Measurements from ENCODE around the gene TUBGCP3.

DNA sequence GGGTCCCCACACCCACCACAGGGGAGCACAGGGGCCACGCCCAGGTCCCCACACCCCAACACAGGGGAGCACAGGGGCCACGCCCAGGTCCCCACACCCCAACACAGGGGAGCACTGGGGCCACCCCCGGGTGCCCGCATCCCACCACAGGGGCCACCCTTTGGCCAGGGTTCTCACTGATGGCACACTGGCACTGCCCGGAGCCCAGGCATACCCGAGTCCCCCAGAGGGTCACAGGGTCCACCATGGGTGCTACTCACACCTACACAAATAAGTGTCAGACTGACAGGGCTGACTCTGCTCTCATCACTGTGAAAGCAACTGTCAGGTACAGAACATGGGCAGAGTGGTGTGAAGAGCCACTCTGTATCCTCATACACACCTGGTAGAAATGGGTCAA lies 98.8 kb downstream of the TUBGCP3 start:
- TF ChIP-seq, protein P1, sequence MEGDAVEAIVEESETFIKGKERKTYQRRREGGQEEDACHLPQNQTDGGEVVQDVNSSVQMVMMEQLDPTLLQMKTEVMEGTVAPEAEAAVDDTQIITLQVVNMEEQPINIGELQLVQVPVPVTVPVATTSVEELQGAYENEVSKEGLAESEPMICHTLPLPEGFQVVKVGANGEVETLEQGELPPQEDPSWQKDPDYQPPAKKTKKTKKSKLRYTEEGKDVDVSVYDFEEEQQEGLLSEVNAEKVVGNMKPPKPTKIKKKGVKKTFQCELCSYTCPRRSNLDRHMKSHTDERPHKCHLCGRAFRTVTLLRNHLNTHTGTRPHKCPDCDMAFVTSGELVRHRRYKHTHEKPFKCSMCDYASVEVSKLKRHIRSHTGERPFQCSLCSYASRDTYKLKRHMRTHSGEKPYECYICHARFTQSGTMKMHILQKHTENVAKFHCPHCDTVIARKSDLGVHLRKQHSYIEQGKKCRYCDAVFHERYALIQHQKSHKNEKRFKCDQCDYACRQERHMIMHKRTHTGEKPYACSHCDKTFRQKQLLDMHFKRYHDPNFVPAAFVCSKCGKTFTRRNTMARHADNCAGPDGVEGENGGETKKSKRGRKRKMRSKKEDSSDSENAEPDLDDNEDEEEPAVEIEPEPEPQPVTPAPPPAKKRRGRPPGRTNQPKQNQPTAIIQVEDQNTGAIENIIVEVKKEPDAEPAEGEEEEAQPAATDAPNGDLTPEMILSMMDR (IDR thresholded peaks at IDR 0.05), result no peak
- no peak for TF ChIP-seq EZH2 (IDR thresholded peaks at IDR 0.05; ENCODE audit: borderline replicate concordance, insufficient read depth, low read depth, low read length, poor library complexity, severe bottlenecking)

All from B cell (primary cell).